Measurements from ENCODE around the gene BRD4. TPM values are rescaled to one million over a fixed set of nuclear protein-coding genes. Genes with fewer than 3 reads are reported as not detected.

The BRD4 gene
- total RNA-seq, 1 donor: 25.7 TPM

DNA sequence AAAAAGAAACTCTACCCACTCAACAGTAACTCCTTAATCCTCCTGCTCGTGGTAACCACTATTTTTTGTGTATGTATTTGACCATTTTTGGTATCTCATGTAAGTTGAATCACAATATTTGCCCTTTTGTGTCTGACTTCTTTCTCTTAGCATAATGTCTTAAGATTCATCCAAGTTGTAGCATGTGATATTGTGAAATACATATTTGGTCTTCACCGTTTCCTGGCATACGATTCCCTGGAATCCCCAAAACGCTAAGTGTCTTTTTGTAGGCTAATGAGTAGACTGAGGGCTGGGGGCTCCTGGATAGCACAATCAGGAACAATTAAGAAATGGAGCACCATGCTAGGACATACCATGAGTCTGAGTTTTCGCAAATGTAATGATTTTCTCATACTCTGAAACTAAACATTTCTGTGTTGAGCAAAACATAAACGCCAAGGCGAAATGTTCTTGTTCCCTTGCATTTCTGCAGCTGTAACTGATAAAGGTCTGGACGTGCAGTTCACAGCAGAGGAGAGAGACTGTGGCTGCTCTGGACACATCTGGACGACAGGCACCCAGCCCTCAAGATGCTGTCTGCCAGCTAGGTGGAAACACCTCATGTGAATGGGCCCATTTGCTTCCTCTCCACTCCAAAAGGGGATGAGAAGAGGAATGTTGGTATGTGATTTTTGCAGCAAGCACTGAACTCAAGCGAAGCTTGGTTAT, 38.4 kb downstream of the BRD4 start:
- H3K4me3 ChIP-seq (ENCODE audit: insufficient read depth, low read length): no peak overlapping the region

DNA sequence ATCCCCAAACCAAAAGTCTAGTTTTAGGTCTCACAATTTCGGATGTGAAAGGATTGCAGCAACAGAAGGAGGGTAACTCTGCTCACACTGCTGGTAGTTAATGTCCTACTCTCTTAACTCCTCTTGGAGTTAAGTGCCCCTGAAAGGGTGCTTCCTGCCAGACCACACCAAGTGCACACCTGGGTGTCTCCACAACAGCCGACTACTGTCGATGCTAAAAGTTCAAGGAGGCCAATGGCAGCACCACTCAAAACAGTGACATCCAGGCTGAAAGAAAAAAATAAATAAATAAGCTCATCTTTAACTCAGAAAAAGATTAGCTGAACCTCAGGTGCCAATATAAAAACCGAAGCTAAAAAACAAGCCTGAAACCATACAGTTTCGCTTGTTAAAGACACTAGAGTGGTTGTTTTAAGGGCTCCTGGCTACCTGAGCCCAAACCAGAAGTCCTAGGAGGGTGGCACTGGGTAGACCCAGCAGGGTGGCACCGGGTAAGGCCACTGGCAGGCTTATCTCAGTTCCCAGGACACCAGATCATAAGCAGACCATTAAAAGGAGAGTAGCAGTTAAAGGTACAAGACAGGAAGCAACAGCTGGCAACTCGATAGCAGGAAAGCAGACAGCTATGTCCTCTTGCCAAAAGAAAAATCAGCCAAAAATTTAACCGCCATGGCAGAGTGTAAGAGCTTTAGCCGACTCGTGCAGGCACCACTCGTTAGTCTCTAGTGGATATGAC, 39.3 kb downstream of the BRD4 start:
- H4K20me1 ChIP-seq (ENCODE audit: insufficient read depth, low read length): peaks cover 91% of the 10 kb centered on the region
- no peak overlapping the region for H2AFZ ChIP-seq (ENCODE audit: low read length)
- TF ChIP-seq, protein P1, sequence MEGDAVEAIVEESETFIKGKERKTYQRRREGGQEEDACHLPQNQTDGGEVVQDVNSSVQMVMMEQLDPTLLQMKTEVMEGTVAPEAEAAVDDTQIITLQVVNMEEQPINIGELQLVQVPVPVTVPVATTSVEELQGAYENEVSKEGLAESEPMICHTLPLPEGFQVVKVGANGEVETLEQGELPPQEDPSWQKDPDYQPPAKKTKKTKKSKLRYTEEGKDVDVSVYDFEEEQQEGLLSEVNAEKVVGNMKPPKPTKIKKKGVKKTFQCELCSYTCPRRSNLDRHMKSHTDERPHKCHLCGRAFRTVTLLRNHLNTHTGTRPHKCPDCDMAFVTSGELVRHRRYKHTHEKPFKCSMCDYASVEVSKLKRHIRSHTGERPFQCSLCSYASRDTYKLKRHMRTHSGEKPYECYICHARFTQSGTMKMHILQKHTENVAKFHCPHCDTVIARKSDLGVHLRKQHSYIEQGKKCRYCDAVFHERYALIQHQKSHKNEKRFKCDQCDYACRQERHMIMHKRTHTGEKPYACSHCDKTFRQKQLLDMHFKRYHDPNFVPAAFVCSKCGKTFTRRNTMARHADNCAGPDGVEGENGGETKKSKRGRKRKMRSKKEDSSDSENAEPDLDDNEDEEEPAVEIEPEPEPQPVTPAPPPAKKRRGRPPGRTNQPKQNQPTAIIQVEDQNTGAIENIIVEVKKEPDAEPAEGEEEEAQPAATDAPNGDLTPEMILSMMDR (IDR thresholded peaks at IDR 0.05; ENCODE audit: extremely low read depth, low read depth, low read length): no peak
- peak overlapping the region; percentile 24 for H3K27ac ChIP-seq (ENCODE audit: low read depth, low read length)
- peaks cover 50% of the 10 kb centered on the region for H3K4me1 ChIP-seq (ENCODE audit: insufficient read depth, low read length)
- H3K27me3 ChIP-seq (ENCODE audit: insufficient read depth, low read length): no peaks in the 10 kb centered on the region
- no peak for DNase-seq (ENCODE audit: insufficient read length, low spot score, missing footprints)
- no peak overlapping the region for H3K4me2 ChIP-seq (ENCODE audit: insufficient read depth, low read length)
- peaks cover 98% of the 10 kb centered on the region for H3K79me2 ChIP-seq (ENCODE audit: insufficient read depth, low read length)
- H3K9me3 ChIP-seq (ENCODE audit: low read depth, low read length): no peaks in the 10 kb centered on the region
- H3K4me3 ChIP-seq (ENCODE audit: insufficient read depth, low read length): no peak overlapping the region
- H3K36me3 ChIP-seq (ENCODE audit: insufficient read depth, low read length): no peaks in the 10 kb centered on the region

More for the DNA sequence above, 38.4 kb downstream of the BRD4 start:
- Histone ChIP-seq H3K27me3 (ENCODE audit: insufficient read depth, low read length) (no peaks in the 10 kb centered on the region), H3K36me3 (ENCODE audit: insufficient read depth, low read length) (no peaks in the 10 kb centered on the region), H2AFZ (ENCODE audit: low read length) (no peak overlapping the region), H3K4me2 (ENCODE audit: insufficient read depth, low read length) (peak overlapping the region; percentile 3), H4K20me1 (ENCODE audit: insufficient read depth, low read length) (peaks cover 88% of the 10 kb centered on the region), H3K79me2 (ENCODE audit: insufficient read depth, low read length) (peaks cover 97% of the 10 kb centered on the region), H3K9me3 (ENCODE audit: low read depth, low read length) (no peaks in the 10 kb centered on the region), H3K27ac (ENCODE audit: low read depth, low read length) (peak overlapping the region; percentile 24), H3K4me1 (ENCODE audit: insufficient read depth, low read length) (peaks cover 58% of the 10 kb centered on the region)
- TF ChIP-seq, protein P1 (IDR thresholded peaks at IDR 0.05; ENCODE audit: extremely low read depth, low read depth, low read length): no peak
- peak; percentile 57 for DNase-seq (ENCODE audit: insufficient read length, low spot score, missing footprints)

DNA sequence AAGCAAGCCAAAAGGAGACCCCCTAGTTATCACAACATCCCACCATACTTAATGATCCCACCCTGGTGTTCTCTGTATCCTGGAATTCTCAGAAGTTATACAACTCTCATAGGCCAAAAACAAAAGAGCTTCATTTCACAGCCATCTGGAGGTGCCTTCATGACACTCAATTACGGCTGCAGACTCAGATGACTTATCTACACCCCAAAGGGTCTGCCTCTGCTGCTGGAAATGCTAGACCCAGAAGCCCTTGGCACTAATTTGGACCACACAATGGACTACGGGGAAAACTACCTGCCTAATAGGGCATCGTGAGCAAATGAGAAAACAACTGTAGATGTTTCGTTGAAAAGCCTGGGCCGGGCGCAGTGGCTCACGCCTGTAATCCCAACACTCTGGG, 40.2 kb downstream of the BRD4 start:
- Histone ChIP-seq H3K4me2 (ENCODE audit: insufficient read depth, low read length) (no peak overlapping the region), H3K79me2 (ENCODE audit: insufficient read depth, low read length) (peaks cover 98% of the 10 kb centered on the region), H4K20me1 (ENCODE audit: insufficient read depth, low read length) (peaks cover 91% of the 10 kb centered on the region), H3K4me3 (ENCODE audit: insufficient read depth, low read length) (no peak overlapping the region), H3K36me3 (ENCODE audit: insufficient read depth, low read length) (no peaks in the 10 kb centered on the region), H3K27ac (ENCODE audit: low read depth, low read length) (peak overlapping the region; percentile 24), H2AFZ (ENCODE audit: low read length) (no peak overlapping the region), H3K27me3 (ENCODE audit: insufficient read depth, low read length) (no peaks in the 10 kb centered on the region), H3K9me3 (ENCODE audit: low read depth, low read length) (no peaks in the 10 kb centered on the region), H3K4me1 (ENCODE audit: insufficient read depth, low read length) (peaks cover 42% of the 10 kb centered on the region)
- DNase-seq (ENCODE audit: insufficient read length, low spot score, missing footprints): no peak
- TF ChIP-seq, protein P1 (IDR thresholded peaks at IDR 0.05; ENCODE audit: extremely low read depth, low read depth, low read length): no peak

GRCh38 chr19:15291548-15292021, 40.8 kb downstream of the BRD4 start:
- H3K4me2 ChIP-seq (ENCODE audit: insufficient read depth, low read length): no peak overlapping the region
- peaks cover 36% of the 10 kb centered on the region for H3K4me1 ChIP-seq (ENCODE audit: insufficient read depth, low read length)
- H3K9me3 ChIP-seq (ENCODE audit: low read depth, low read length): no peaks in the 10 kb centered on the region
- H3K4me3 ChIP-seq (ENCODE audit: insufficient read depth, low read length): no peak overlapping the region
- H2AFZ ChIP-seq (ENCODE audit: low read length): no peak overlapping the region
- no peak for DNase-seq (ENCODE audit: insufficient read length, low spot score, missing footprints)
- peaks cover 98% of the 10 kb centered on the region for H3K79me2 ChIP-seq (ENCODE audit: insufficient read depth, low read length)
- H3K27ac ChIP-seq (ENCODE audit: low read depth, low read length): peak overlapping the region; percentile 24
- TF ChIP-seq, protein P1 (IDR thresholded peaks at IDR 0.05; ENCODE audit: extremely low read depth, low read depth, low read length): no peak
- H3K36me3 ChIP-seq (ENCODE audit: insufficient read depth, low read length): no peaks in the 10 kb centered on the region
- peaks cover 91% of the 10 kb centered on the region for H4K20me1 ChIP-seq (ENCODE audit: insufficient read depth, low read length)
- H3K27me3 ChIP-seq (ENCODE audit: insufficient read depth, low read length): no peaks in the 10 kb centered on the region

All from osteoblast (primary cell).